CD14-positive monocyte (primary cell): ENCODE data around the gene UBE2U. TPM values are rescaled to one million over a fixed set of nuclear protein-coding genes. Genes with fewer than 3 reads are reported as not detected.

Experiments
- DNase-seq, 3 donors: peaks; one replicate each; pipeline ENCODE4 v3.0.0-alpha.2; 2011 to 2022
- H2AFZ ChIP-seq: 2 replicates; pipeline ENCODE4 v1.6.0; 2012; ENCODE audit warnings: mild to moderate bottlenecking, low read depth, low read length, inconsistent platforms; ENCODE audit not compliant: insufficient read depth, poor library complexity, severe bottlenecking
- H3K27ac ChIP-seq, 2 donors: 1 replicate in 1 of 2; 2 replicates in 1 of 2; pipeline ENCODE4 v1.5.1; 2012 to 2013; ENCODE audit warnings: low read length in 2 of 2, control low read depth in 1 of 2, inconsistent platforms in 1 of 2, low read depth in 1 of 2, mild to moderate bottlenecking in 1 of 2
- H3K27me3 ChIP-seq, 2 donors: one replicate each; pipeline versions ENCODE4 v1.6.0 to v1.6.1; 2011 to 2013; ENCODE audit warnings: low read length in 2 of 2; ENCODE audit not compliant: control insufficient read depth in 2 of 2, insufficient read depth in 2 of 2
- H3K36me3 ChIP-seq, 2 donors: replicated peaks in 1 of 2; 1 replicate in 1 of 2; 2 replicates in 1 of 2; pipeline versions ENCODE4 v1.5.1 to v1.6.1; 2012 to 2013; ENCODE audit warnings: low read length in 2 of 2, control low read depth in 1 of 2, inconsistent platforms in 1 of 2, mild to moderate bottlenecking in 1 of 2; ENCODE audit not compliant: insufficient read depth in 2 of 2, control insufficient read depth in 1 of 2
- H3K4me1 ChIP-seq, 2 donors: 1 replicate in 1 of 2; 2 replicates in 1 of 2; pipeline versions ENCODE4 v1.5.1 to v1.6.1; 2012 to 2013; ENCODE audit warnings: low read length in 2 of 2, control low read depth in 1 of 2, inconsistent platforms in 1 of 2, mild to moderate bottlenecking in 1 of 2, moderate library complexity in 1 of 2; ENCODE audit not compliant: insufficient read depth in 2 of 2, control insufficient read depth in 1 of 2
- H3K4me2 ChIP-seq: replicated peaks from 2 replicates; pipeline ENCODE3; 2012; ENCODE audit warnings: low read length, moderate library complexity, mild to moderate bottlenecking; ENCODE audit not compliant: poor library complexity, severe bottlenecking; ENCODE audit errors: extremely low read depth
- H3K4me3 ChIP-seq, 3 experiments: fragments of 200-600 bp in 1 of 3; sonication (generic) in 1 of 3; replicated peaks in 1 of 3; 1 replicate in 2 of 3; 2 replicates in 1 of 3; pipeline ENCODE4 v1.5.1; 2011 to 2013; ENCODE audit warnings: low read length in 3 of 3, mild to moderate bottlenecking in 3 of 3, control low read depth in 2 of 3, low read depth in 2 of 3, inconsistent platforms in 1 of 3, moderate library complexity in 1 of 3
- H3K79me2 ChIP-seq: 2 replicates; pipeline ENCODE4 v1.6.0; 2012; ENCODE audit warnings: mild to moderate bottlenecking, control low read depth, inconsistent platforms, low read length, moderate library complexity; ENCODE audit not compliant: insufficient read depth
- H3K9ac ChIP-seq: 2 replicates; pipeline ENCODE4 v1.6.0; 2017; ENCODE audit warnings: low read length, mild to moderate bottlenecking; ENCODE audit not compliant: insufficient read depth, poor library complexity, severe bottlenecking
- H3K9me3 ChIP-seq, 2 donors: replicated peaks in 1 of 2; 1 replicate in 1 of 2; 2 replicates in 1 of 2; pipeline versions ENCODE4 v1.5.1 to v1.6.1; 2012 to 2013; ENCODE audit warnings: low read length in 2 of 2, control low read depth in 1 of 2; ENCODE audit not compliant: control insufficient read depth in 1 of 2, insufficient read depth in 1 of 2
- H4K20me1 ChIP-seq: 2 replicates; pipeline ENCODE4 v1.6.0; 2012; ENCODE audit warnings: mild to moderate bottlenecking, low read length, control low read depth, moderate library complexity; ENCODE audit not compliant: insufficient read depth
- H3K27ac Mint-ChIP-seq, 7 donors: one replicate each; pipeline ENCODE4 v1.8.0; 2020; ENCODE audit warnings: mild to moderate bottlenecking in 7 of 7, mixed read lengths in 7 of 7, moderate library complexity in 6 of 7, inconsistent platforms in 2 of 7
- H3K27me3 Mint-ChIP-seq, 3 donors: one replicate each; pipeline ENCODE4 v1.8.0; 2021 to 2022; ENCODE audit warnings: low read depth in 3 of 3, mild to moderate bottlenecking in 3 of 3, mixed read lengths in 3 of 3, moderate library complexity in 3 of 3, inconsistent platforms in 1 of 3
- H3K36me3 Mint-ChIP-seq, 2 donors: one replicate each; pipeline ENCODE4 v1.8.0; 2020; ENCODE audit warnings: mixed read lengths in 2 of 2, inconsistent platforms in 1 of 2, mild to moderate bottlenecking in 1 of 2
- H3K4me1 Mint-ChIP-seq: one replicate; pipeline ENCODE4 v1.8.0; 2020; ENCODE audit warnings: mild to moderate bottlenecking, mixed read lengths
- H3K4me3 Mint-ChIP-seq, 2 donors: one replicate each; pipeline ENCODE4 v1.8.0; 2020; ENCODE audit warnings: mild to moderate bottlenecking in 2 of 2, mixed read lengths in 2 of 2, moderate library complexity in 1 of 2
- H3K9me3 Mint-ChIP-seq, 7 donors: one replicate each; pipeline ENCODE4 v1.8.0; 2020 to 2022; ENCODE audit warnings: mixed read lengths in 7 of 7, mild to moderate bottlenecking in 6 of 7, moderate library complexity in 6 of 7, inconsistent platforms in 2 of 7
- WGBS: methylation state at CpG from one replicate; pipeline ENCODE4 v1.1.5; 2013; ENCODE audit warnings: missing lambda C conversion rate; ENCODE audit not compliant: insufficient coverage; 5-methylcytosine and 5-hydroxymethylcytosine counted together
- intact Hi-C, 2 donors: fragments of 100-400 bp; cut with micrococcal nuclease; formaldehyde crosslinking; loops; one replicate each; pipeline versions ENCODE4 v1.15.0 to v1.15.1; 2023
- polyA plus RNA-seq, 3 donors: library from polyadenylated mRNA; depleted of rRNA in 1 of 3; unstranded in 2 of 3; stranded (reverse) in 1 of 3; fragments of 300-500 nt in 2 of 3; fragments of >200 nt in 1 of 3; fragmentation: Illumina TruSeq in 2 of 3; gene quantifications; 1 replicate in 2 of 3; 2 replicates in 1 of 3; pipeline ENCODE4 v1.2.3, GENCODE V29; 2012 to 2021
- TF ChIP-seq, protein P1 (sequence below): fragments of 200-600 bp; IDR thresholded peaks from one replicate; pipeline ENCODE4 v1.8.0; 2022; ENCODE audit warnings: antibody characterized with exemption, mild to moderate bottlenecking

The UBE2U gene
- polyA plus RNA-seq, 3 donors: not detected

DNA sequence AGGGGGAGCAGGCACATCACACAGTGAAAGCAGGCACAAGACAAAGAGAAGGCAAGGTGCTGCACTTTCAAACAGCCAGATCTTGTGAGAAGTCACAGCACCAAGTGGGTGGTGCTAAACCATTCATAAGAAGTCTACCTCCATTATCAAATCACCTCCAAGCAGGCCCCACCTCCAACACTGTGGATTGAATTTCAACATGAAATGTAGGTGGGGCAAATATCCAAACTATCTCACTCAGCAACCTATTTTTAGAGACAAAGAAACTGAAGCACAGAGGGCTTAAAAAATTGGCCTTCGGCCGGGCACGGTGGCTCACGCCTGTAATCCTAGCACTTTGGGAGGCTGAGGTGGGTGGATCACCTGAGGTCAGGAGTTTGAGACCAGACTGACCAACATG is 90.4 kb downstream of the UBE2U start:
- H3K27ac Mint-ChIP-seq: no peak overlapping the region
- no peaks in the 10 kb centered on the region for H3K79me2 ChIP-seq
- no peak overlapping the region for H3K9ac ChIP-seq
- H2AFZ ChIP-seq: no peak overlapping the region
- H3K36me3 Mint-ChIP-seq: no peaks in the 10 kb centered on the region
- no peaks in the 10 kb centered on the region for H3K4me1 ChIP-seq
- no peaks in the 10 kb centered on the region for H3K36me3 ChIP-seq
- peaks cover 0 to 5% of the 10 kb centered on the region in 2 donors for H3K9me3 ChIP-seq
- no peaks in the 10 kb centered on the region for H3K27me3 ChIP-seq
- H4K20me1 ChIP-seq: no peaks in the 10 kb centered on the region
- no CpG with 5 or more reads among the region's 4 CpGs for WGBS
- H3K9me3 Mint-ChIP-seq: peaks cover 2 to 7% (median 5%) of the 10 kb centered on the region in 7 donors
- intact Hi-C loops: no loop called here
- TF ChIP-seq, protein P1, sequence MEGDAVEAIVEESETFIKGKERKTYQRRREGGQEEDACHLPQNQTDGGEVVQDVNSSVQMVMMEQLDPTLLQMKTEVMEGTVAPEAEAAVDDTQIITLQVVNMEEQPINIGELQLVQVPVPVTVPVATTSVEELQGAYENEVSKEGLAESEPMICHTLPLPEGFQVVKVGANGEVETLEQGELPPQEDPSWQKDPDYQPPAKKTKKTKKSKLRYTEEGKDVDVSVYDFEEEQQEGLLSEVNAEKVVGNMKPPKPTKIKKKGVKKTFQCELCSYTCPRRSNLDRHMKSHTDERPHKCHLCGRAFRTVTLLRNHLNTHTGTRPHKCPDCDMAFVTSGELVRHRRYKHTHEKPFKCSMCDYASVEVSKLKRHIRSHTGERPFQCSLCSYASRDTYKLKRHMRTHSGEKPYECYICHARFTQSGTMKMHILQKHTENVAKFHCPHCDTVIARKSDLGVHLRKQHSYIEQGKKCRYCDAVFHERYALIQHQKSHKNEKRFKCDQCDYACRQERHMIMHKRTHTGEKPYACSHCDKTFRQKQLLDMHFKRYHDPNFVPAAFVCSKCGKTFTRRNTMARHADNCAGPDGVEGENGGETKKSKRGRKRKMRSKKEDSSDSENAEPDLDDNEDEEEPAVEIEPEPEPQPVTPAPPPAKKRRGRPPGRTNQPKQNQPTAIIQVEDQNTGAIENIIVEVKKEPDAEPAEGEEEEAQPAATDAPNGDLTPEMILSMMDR: no peak
- no peak overlapping the region for H3K4me2 ChIP-seq
- H3K4me3 ChIP-seq: no peak overlapping the region
- no peak overlapping the region for H3K4me3 Mint-ChIP-seq
- H3K4me1 Mint-ChIP-seq: no peaks in the 10 kb centered on the region
- no peak for DNase-seq
- no peak overlapping the region for H3K27ac ChIP-seq
- H3K27me3 Mint-ChIP-seq: peaks cover 0 to 2% (median 2%) of the 10 kb centered on the region in 3 donors

DNA sequence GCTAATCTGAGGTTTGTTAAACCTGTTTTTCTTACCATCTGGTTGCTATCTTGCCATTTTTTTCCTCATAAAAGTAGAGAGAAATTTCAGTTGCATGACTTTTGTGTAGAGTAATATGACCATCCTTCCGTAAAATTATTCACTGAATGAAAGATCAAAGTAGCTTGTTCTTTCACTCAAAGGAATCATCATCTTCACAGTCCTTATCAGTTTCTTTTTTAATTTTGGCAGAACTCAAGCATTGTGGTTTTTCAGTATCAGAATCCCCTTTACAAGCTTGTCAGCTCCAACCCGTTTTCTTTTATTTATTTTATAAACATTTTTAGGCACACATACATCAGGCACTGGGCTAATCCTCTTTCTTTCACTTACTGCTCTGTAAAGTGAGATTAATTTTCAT is 91.7 kb downstream of the UBE2U start:
- TF ChIP-seq, protein P1: no peak
- no peak overlapping the region for H3K27ac ChIP-seq
- no CpG with 5 or more reads among the region's 2 CpGs for WGBS
- H3K4me1 Mint-ChIP-seq: no peaks in the 10 kb centered on the region
- no peaks in the 10 kb centered on the region for H3K36me3 ChIP-seq
- H3K9me3 ChIP-seq: peaks cover 0 to 5% of the 10 kb centered on the region in 2 donors
- H3K27me3 Mint-ChIP-seq: peaks cover 0 to 3% (median 2%) of the 10 kb centered on the region in 3 donors
- no peak overlapping the region for H2AFZ ChIP-seq
- no peak overlapping the region for H3K4me3 ChIP-seq
- H3K27ac Mint-ChIP-seq: no peak overlapping the region
- H3K27me3 ChIP-seq: no peaks in the 10 kb centered on the region
- no peaks in the 10 kb centered on the region for H3K79me2 ChIP-seq
- no peak overlapping the region for H3K4me2 ChIP-seq
- DNase-seq: no peak
- H3K36me3 Mint-ChIP-seq: no peaks in the 10 kb centered on the region
- no peaks in the 10 kb centered on the region for H4K20me1 ChIP-seq
- no peak overlapping the region for H3K9ac ChIP-seq
- peaks cover 2 to 7% (median 5%) of the 10 kb centered on the region in 7 donors for H3K9me3 Mint-ChIP-seq
- intact Hi-C loops: no loop called here
- H3K4me3 Mint-ChIP-seq: no peak overlapping the region
- H3K4me1 ChIP-seq: no peaks in the 10 kb centered on the region
